ENCODE measurements around the gene VEZT.

Gene VEZT

DNA sequence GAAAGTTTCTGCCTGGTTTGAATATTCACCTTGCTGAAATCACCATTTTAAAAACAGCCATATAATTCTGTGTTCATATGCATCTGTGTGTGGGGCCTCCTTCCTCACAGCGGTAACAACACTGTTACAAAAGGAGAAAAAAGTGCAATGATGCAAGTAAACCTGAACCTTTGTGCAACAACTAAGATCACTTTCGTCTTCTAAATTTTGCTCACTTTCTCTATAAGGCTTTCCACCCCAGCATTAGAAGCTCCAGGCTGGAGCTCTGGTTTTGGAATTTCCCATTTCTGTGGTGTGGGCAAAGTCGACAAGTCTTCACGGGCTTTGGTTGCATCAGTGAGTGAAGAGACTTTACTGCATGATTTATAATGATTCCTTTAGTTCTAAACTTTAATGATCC lies 18.7 kb upstream of the VEZT start:
- DNase-seq (ENCODE audit: extremely low spot score, insufficient read length, low read depth) (no peak), FAIRE-seq (peak; percentile 56)

DNA sequence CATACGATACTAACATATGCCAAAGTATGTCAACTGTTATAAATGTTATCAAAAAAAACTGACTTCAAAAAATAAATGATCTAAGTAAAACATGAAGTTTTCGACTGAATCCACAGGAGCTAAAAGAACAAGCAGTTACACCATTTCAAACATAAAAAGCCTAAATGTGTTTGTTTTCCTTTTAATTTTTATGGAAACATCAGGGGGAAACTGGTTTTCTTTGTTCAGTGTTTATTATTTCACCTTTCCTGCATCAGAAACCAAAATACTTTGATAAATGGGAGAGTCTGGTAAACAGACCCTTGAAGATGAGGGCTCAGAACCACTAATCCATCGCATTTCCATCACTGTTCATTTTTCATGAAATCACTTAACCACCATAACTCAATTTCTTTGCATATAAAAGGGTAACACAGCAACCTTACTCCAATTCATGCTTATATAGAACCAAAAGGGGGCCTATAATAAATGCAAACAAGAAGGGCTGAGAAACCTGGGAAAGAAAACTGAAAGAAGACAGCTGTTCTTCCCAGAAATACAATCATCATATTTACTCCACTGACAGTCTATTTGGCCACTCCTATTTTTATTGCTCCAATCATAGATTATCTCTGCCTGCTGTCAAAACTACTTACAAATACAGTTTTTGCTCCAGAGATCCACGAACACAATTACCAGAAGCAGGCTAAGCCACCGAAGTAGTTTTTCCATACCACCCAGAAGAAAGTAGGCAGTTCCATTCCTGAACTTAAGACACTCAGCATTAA lies 17.3 kb upstream of the VEZT start:
- no peak for FAIRE-seq

DNA sequence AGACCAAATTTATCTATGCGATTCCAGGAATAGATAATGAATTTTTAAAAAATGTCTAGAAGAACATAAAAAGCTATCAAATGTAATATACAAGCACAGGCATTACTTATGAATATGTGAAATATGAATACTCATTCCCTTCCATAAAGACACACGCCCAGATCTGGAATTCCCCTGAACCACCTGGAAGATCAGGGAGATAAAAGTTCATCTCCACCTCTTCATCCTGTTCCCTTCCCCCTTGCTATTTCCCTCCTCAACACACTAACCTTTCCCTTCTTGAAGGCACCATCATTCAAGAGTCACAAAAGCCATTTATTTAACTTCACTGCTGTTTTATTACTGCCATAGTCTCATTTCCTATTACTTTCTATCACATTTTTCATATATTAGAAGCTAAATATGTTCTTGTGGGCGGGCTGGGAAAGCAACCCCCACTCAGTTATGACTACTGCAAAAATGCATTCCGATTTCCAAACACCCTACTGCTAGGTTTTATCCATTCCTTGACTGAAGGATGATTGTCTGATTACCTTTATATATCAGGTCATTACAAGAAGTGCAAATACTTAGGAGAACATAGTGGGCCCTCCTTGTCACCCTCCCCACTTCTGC lies 16.4 kb upstream of the VEZT start:
- FAIRE-seq (no peak), DNase-seq (ENCODE audit: extremely low spot score, insufficient read length, low read depth) (no peak)

More for the DNA sequence above, 17.3 kb upstream of the VEZT start:
- no peak for DNase-seq (ENCODE audit: extremely low spot score, insufficient read length, low read depth)

DNA sequence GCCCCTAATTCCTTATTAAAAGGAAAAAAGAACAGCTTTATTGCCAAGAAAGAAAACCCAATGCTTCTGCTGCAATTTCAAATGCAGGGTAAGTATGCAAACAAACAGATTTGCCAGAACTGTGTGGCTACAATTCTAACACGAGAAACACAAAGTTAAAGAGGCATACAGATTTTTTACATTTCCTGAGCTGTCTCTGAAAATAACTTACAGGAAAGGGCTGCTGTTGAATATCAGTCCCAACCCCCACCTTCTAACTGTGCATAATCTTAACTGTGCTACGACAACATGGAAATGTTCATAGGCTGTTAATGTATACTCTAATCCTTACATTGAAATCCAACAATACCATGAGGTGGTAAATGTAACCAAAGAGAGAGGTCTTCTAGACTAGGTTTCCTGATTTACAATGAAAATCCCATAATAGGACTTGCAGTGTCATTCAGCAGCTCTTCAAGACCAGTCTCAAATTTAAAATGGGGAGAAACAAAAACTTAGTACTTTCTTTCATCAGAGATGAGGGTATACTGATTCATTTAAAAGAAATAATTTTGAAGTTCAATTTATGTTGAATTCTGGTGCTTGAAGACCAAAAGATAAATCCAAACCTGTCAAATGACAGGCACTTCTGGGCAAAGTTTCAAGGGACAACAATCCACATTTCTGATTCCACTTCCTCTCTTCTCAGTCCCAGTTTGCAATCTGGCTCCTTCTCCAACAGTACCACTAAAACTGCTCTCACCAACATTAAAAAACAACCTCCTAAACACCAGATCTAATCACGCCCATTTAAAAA lies 14.7 kb upstream of the VEZT start:
- DNase-seq (ENCODE audit: extremely low spot score, insufficient read length, low read depth) (no peak), FAIRE-seq (peak; percentile 9)

DNA sequence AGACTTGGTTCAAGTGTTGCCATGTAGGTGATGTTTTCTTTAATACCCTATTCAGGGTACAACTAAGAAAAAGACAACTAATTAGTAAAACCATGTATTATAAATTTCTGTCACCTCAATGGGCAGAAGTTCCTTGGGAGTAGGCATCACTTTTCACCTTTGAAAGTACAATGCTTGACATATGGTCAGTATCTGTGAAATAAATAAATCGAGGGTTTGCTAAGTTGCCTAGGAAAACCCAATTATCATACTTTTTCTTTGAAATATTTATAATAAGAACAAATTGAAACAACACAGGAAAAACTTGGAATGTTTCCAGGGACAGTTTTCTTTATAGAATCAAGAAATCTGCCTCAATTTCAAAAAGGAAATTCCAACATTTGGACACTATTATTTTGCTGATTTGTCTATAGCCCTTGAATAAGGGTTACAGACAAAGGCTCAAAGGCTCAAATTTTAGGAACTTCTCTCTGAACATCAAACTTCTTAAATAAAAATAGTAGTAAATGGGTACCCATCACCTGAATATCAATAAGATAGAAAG lies 14.0 kb upstream of the VEZT start:
- FAIRE-seq (no peak), DNase-seq (ENCODE audit: extremely low spot score, insufficient read length, low read depth) (no peak)

DNA sequence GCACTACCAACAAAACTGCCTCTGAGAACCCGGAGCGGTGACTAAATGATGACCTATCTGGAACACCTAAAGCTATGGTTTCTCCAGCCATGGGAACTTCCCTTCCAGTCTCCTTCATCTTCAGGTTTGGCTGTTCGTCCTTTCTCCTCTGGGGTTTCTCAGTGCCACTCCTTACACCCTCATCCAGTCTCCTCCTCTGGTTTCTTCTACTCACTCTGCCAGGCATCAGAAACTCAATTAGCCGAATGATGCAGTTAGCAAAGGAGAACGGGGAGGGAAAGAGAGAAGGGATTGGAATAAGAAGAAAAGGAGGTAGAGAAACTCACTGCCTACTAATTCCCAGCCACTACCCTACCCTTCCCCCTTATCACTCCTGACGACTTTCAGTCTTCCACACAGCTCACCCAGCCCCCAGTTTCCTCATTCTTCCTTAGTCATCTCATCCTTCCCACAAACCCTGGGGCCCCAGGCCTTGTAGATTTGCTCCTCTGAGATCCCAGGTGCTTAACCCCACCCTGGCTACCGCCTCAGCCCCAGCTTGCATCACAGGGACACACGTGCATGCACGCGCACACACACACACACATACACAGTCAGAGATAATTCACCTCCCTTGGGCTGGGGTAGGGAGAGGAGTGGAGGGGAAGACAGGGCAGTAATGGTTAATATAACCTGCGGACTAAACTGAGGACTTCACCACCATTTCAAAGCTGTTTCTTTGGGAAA lies 13.3 kb upstream of the VEZT start:
- DNase-seq (ENCODE audit: extremely low spot score, insufficient read length, low read depth) (no peak), FAIRE-seq (no peak)

DNA sequence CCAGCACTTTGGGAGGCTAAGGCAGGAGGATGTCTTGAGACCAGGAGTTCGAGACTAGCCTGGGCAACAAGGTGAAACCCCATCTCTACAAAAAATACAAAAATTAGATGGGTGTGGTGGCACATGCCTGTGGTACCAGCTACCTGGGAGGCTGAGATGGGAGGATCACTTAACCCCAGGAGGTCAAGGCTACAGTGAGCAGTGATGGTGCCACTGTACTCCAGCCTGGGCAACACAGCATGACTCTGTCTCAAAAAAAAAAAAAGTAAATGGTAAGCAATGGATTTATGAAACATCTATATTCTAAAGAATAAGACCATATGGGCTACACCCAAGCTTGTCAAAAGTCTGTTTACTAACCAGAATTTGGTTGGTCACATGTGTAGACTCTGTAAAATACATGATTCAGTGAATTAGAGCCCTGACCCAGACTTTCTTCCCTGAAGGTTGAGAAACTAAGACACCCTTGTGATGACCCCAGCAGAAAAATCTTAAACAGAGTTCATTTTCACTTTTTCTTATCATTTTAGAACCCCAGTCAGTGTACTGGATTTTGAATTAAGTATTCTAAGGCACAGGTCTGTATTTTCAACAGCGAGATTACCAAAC lies 12.5 kb upstream of the VEZT start:
- no peak for FAIRE-seq

DNA sequence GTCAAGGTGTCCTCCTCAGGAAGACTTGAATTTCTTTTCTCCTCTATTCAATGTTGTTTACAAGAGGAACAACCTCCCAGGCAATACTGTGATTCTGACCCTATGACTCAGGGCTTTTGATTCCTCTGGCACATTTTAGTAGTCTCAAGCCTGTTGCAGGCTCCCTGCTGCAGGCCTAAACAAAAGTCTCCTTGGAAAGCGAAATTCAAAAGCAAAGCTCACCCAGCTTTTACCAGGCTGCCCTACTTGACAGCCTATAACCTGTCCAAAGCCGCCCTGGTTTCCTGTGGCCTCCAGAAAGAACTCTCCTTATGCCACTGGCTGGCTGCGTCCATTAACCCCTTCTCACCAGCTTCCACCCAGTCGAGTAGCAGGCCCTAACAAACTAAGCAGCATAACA lies 11.9 kb upstream of the VEZT start:
- no peak for DNase-seq (ENCODE audit: extremely low spot score, insufficient read length, low read depth)
- no peak for FAIRE-seq

More for the DNA sequence above, 12.5 kb upstream of the VEZT start:
- no peak for DNase-seq (ENCODE audit: extremely low spot score, insufficient read length, low read depth)

DNA sequence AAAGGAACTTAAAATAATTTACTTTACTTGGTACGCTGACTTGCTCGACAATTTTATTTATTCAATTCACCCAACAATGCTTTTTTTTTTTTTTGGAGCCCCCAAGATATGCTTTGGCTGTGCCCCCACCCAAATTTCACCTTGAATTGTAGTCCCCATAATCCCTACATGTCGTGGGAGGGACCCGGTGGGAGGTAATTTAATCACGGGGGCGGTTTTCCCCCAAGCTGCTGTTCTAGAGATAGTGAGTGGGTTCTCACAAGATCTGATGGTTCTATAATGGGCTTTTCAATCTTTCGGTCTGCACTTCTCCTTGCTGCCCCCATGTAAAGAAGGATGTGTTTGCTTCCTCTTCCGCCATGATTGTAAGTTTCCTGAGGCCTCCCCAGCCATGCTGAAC lies 10.7 kb upstream of the VEZT start:
- no peak for DNase-seq (ENCODE audit: extremely low spot score, insufficient read length, low read depth)
- FAIRE-seq: no peak

DNA sequence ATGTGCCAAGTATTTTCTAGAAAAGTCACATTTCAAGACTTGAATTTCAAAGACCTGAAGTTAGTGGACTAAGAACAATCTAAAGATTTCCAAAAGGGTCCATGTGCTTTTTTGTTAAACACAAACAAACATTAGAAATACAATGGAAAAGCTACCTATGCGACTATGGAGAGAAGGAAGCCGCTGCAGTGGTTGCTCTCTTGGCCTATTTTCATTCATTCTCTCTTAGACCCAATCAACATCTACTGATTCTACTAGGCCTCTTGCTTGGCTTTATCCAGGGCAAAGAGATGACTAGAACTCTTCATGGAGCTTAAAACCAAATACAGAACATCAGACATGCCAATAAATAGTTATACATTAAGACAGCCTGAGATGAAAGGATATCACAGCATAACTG lies 10.2 kb upstream of the VEZT start:
- no peak for FAIRE-seq
- DNase-seq (ENCODE audit: extremely low spot score, insufficient read length, low read depth): no peak

DNA sequence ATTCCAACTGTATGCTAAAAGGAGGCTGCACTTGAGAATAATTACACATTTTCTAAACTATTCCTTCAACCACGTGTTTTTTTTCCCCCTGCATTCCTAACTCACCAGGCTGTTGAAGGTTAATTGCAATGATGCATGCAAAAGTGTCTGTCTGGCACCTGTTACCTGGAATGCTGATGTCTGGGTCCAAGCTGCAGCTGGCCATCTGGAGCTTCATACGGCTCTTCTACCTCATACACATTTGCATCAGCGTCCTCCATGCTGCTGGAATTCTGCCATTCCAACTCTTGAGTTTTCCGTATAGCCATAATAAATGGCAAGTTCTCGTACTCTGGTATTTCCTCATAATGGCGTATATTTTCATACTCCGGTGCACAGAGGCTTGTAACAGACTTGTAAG lies 8.9 kb upstream of the VEZT start:
- no peak for FAIRE-seq

DNA sequence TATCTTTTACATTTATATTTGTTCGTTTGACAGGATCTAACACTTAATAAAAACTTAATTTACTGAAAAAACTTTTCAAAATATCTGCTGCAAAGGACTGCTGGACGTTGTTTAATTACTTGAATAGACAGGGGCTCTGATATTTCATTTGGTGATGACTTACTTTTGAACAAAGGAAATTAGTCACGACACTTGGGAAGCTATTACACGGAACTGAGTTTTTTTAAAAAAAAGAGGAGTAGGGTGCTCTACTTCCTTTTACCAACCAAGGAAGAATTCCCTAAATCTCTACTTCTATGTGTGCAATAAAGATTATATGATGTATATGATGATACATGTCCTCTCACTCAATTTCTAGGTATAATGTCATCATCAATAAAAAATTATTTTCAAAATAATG lies 5.0 kb upstream of the VEZT start:
- FAIRE-seq: no peak
- DNase-seq (ENCODE audit: extremely low spot score, insufficient read length, low read depth): no peak

More for the DNA sequence above, 8.9 kb upstream of the VEZT start:
- DNase-seq (ENCODE audit: extremely low spot score, insufficient read length, low read depth): no peak

DNA sequence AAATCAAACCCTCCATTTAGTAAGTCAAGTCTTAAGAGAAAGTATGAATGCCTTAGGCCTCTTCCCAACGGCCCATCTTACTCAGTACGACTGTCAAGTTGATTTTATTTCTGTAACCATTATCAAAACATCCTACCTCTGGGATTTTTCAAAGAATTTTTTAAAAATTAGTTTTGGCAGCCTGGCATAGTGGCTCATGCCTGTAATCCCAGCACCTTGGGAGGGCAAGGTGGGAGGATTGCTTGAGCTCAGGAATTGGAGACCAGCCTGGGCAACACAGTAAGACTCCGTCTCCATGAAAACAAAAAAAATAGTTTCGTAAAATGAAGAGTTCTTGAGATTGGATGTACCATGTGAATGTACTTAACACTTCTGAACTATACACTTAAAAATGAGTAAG lies 4.5 kb upstream of the VEZT start:
- FAIRE-seq (no peak), DNase-seq (ENCODE audit: extremely low spot score, insufficient read length, low read depth) (no peak)

DNA sequence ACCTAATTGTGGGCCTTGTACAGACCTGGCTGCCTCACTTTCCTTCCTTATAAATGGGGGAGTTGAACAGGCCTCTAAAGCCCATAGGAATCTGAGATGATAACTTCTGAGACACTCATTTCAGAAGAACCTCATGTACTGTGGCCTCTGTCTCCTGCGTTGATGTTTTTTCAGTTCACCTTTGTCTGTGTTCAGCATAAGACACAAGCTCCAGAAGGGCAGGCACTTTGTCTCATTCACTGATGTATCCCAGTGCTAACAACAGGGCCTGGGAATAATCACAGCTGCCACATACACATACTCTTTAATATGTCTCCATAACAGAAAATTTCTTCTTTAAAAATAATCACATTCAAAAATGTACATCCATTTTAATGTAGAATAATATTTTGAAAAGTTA lies 3.7 kb upstream of the VEZT start:
- DNase-seq (ENCODE audit: extremely low spot score, insufficient read length, low read depth) (no peak), FAIRE-seq (no peak)

DNA sequence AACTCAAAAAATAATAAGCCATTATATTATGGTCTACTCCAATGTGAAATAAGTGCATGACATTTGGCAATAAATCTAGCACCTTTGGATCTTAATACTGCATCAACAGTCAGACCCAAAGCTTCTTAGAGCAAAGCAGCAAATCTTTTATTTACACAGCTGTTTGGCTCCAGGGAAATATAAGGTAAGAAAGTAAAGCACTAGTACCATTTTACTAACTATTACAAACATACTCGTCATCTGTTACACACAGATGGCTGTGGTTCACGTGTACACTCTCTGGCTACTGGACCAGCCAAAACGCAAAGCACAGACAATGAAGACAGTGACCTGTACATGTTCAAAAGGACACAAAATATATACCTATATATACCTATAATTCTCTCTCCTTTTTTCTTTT lies 3.1 kb upstream of the VEZT start:
- DNase-seq (ENCODE audit: extremely low spot score, insufficient read length, low read depth) (no peak), FAIRE-seq (no peak)

DNA sequence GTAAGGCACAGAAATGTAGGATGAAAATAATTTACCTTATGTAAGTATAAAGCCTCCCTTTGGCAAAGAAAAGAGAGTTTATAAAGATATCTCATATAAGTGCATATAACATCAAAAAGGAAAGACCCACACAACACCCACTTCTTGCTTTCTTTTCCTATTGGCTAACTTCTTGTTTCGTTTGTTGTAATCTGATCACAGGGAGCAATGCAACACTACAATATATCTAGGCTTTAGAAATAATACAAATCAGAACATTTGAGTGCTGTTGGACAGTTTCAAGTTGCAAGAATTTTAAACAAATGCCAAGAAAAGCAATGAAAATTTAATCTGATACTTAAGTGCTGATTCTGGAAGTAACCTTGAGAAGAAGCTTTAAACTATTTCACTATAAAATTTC lies 1.7 kb upstream of the VEZT start:
- no peak for DNase-seq (ENCODE audit: extremely low spot score, insufficient read length, low read depth)
- FAIRE-seq: peak; percentile 73

DNA sequence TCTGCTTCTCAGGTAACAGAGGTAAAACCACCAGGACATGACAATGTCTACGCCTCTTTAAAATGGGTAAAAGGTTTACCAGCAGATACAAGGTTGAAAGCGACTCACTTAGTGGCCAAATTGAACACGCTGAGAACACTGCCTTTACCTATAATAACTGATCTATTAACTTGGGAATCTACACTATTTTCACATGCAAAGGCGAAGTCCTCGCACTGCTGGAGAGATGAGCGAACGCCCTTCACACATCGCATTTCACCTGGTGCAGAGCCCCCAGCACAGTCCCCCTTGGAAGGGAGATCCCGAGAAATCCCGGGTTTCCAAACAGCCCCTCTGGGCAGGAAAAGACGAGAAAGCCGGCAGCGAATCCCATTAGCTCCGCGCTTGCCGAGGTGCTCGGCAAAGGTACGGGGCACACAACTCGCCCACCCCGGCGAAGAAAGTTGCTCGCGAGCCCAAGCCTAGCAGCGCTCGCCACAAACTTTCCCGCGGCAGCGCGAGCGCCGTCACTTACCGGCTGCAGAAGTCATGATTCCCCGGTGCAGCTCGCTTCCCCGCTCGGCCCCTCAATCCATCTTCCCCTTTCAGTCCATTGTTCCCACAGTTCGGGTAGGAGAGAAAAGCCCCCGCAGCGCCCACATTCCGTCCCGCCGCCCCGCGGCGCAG lies 763 bp upstream of the VEZT start:
- peak; percentile 56 for FAIRE-seq

DNA sequence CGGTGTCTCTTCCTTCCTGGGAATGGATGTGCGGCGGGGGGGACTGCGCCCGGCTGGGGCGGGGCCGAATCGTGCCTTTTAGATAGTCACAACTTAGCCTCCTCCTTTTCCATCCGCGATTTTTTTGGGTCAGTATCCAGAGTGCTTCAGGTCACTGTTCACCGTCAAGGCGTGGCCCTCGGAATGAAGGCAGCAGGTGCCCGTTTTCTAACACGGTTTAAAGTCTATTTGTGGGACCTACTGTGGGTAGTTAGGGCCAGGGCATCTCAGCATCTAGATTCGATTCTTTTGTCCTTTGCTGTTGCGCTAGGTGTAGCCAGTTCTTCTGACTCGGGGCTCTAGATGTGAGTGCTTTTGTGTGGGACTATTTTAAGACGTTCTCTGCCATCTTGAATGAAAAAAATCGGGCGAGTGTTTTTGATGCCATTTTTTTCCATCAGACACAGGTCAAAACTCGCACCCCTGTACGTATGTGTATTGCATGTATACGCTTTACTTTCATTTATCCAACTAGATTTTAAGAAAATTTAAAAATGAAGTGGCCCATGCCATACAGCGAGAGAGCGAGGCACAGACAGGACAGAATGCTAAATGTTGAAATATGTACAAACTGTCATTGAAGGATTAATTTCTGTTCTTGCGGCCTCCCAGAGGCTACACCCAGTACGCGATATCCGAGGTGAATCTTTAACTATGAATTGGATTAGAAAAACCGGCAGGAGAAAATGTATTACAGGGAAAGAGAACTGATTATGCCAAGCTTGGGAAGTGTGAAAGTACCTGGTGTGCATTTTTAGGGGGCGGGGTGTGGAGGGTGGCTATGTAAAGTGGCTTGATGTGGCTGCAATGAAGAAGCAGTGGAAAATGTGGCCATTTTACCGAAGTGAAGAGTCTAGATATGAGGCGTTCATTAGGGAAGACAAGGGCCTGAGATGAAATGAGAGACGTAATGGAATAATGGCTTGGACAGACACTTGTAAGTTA lies 835 bp downstream of the VEZT start:
- FAIRE-seq: peak; percentile 73

More for the DNA sequence above, 763 bp upstream of the VEZT start:
- DNase-seq (ENCODE audit: extremely low spot score, insufficient read length, low read depth): no peak

More for the DNA sequence above, 835 bp downstream of the VEZT start:
- no peak for DNase-seq (ENCODE audit: extremely low spot score, insufficient read length, low read depth)

Measured in GM18507 (cell line).